RWPE1 (cell line): ENCODE results near the gene RBL1.

Source experiments
- CTCF ChIA-PET: fragments of 350-600 bp; sonication (Branson Sonifier 250); formaldehyde crosslinking; extraction: SDS; loops from one replicate; lab custom pipeline; 2021; lab: Yijun Ruan, JAX
- POLR2A ChIA-PET: fragments of 400-600 bp; formaldehyde crosslinking; extraction: SDS; loops from one replicate; lab custom pipeline; 2020; ENCODE audit warnings: antibody characterized with exemption; ENCODE audit not compliant: low non-redundant PET; lab: Yijun Ruan, JAX
- DNase-seq: peaks from one replicate; pipeline ENCODE4 v3.0.0; 2012; ENCODE audit warnings: low spot score
- H3K27ac ChIP-seq: fragments of 450-650 bp; 2 replicates; pipeline ENCODE4 v1.5.1; 2017
- CTCF ChIP-seq: fragments of 450-650 bp; conservative IDR thresholded peaks from 2 replicates; pipeline ENCODE4 v1.5.1; 2017; ENCODE audit warnings: low read depth, mild to moderate bottlenecking

Gene RBL1, protein sequence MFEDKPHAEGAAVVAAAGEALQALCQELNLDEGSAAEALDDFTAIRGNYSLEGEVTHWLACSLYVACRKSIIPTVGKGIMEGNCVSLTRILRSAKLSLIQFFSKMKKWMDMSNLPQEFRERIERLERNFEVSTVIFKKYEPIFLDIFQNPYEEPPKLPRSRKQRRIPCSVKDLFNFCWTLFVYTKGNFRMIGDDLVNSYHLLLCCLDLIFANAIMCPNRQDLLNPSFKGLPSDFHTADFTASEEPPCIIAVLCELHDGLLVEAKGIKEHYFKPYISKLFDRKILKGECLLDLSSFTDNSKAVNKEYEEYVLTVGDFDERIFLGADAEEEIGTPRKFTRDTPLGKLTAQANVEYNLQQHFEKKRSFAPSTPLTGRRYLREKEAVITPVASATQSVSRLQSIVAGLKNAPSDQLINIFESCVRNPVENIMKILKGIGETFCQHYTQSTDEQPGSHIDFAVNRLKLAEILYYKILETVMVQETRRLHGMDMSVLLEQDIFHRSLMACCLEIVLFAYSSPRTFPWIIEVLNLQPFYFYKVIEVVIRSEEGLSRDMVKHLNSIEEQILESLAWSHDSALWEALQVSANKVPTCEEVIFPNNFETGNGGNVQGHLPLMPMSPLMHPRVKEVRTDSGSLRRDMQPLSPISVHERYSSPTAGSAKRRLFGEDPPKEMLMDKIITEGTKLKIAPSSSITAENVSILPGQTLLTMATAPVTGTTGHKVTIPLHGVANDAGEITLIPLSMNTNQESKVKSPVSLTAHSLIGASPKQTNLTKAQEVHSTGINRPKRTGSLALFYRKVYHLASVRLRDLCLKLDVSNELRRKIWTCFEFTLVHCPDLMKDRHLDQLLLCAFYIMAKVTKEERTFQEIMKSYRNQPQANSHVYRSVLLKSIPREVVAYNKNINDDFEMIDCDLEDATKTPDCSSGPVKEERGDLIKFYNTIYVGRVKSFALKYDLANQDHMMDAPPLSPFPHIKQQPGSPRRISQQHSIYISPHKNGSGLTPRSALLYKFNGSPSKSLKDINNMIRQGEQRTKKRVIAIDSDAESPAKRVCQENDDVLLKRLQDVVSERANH

DNA sequence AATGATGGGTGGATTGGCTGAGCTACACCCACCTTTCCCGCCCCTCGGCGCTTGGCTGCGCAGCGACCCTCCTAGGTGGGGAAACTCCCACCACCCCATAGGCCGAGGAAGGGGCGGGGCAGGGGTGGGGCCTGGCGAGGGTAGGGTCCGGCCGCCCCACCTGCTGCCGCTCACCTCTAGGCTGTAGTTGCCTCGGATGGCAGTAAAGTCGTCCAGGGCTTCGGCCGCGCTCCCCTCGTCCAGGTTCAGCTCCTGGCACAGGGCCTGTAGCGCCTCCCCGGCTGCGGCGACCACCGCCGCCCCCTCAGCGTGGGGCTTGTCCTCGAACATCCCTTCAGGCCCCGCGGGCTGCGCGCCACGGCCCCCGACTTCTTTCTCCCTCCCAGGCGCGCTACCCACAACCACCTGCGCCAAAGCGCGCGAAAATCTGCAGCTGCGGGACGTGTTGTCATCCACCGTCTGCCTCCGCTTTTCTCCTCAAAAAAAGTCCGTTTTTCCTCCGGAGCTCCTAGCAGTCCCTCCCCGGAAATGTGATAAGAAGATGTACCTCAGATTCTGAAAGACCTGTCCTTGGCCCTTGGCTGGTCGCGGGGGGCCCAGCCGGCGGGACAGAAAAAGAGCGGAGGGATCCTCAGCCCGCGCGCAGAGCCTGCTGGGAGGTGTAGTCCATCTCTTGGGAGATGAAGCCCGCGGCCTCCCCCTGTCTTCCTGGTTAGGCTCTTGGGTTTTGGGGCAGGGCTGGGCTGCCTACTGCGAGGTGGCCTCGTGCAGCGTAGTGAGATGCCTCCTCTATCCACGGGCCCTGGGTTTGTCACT is at the start of gene RBL1:
Gene RBL1, minus strand, starts transcription at position 399 of the 816 bp plus-strand sequence. Its CDS starts 69 bp downstream, at position 330.
- ChIA-PET CTCF (interaction anchor here (0.5 to 1.9 kb wide), 10 partner anchors 9 to 828 kb away, joined by 3 to 7 read pairs (median 4); no protein-coding TSS in a partner anchor), POLR2A (interaction anchor here (0.5 to 1.9 kb wide), 9 partner anchors 9 to 554 kb away, joined by 3 to 7 read pairs (median 4); partner anchors contain the start of genes MROH8 and RPN2)
- TF ChIP-seq CTCF, result peak; percentile 17; the same call in 1 of the 2 replicates
- H3K27ac ChIP-seq, result peak within 1 kb of the TSS; percentile 84
- peak; percentile 95 for DNase-seq

DNA sequence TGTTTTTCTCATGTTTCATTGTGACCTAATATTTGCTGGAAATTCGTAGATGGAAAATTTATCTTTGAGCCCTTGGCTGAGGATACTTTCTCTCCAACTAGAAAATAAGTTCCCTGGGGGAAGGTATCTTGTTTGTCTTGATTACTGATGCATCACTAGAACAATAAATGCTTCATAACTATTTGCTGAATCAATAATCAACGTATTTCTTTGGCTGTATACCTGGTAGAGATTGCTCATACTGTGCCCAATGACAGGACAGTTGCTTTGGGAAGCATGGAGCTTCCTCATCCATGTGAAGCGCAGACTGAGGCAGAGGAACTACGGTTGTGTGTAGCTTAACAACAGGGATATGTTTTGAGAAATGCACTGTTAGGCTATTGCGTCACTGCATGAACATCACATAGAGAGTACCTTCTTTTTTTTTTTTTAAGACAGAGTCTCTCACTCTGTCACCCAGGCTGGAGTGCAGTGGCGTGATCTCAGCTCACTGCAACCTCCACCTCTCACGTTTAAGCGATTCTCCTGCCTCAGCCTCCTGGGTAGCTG is 49.1 kb upstream of the RBL1 start:
- H3K27ac ChIP-seq, result no peak overlapping the region
- TF ChIP-seq CTCF, result no peak
- ChIA-PET POLR2A (no interaction called here), CTCF (interaction anchor here (0.6 kb wide), 3 partner anchors 52 to 687 kb away, joined by 3 to 6 read pairs (median 5); no protein-coding TSS in a partner anchor)
- no peak for DNase-seq

- CTCF ChIA-PET, result no interaction called here
- no peak for TF ChIP-seq CTCF
- DNase-seq, result no peak
- no peak overlapping the region for H3K27ac ChIP-seq
- POLR2A ChIA-PET, result no interaction called here
Measured at GRCh38 chr20:37142708-37143107, 46.9 kb upstream of the RBL1 start.

GRCh38 chr20:37137547-37137946 is 41.8 kb upstream of the RBL1 start:
- H3K27ac ChIP-seq, result no peak overlapping the region
- ChIA-PET CTCF (no interaction called here), POLR2A (no interaction called here)
- no peak for TF ChIP-seq CTCF
- no peak for DNase-seq

DNA sequence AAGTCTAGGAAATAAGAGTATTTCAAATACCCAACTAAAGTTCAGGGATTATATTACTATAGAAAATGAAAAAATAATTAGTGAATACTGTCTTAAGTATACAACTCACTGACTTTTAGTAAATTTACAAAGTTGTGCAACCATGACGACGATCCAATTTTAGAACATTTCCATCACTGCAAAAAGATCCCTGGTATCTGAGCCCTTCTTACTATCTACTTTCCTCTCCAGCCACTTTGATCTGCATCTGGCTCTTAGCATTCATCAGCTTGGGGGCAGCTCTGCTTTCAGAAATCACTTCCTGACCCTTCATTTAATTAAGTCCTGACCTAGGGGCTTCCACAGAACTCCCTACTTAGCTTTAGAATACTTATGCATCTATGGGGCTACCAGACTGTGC is 38.2 kb upstream of the RBL1 start:
- H3K27ac ChIP-seq, result no peak overlapping the region
- POLR2A ChIA-PET, result no interaction called here
- no peak for DNase-seq
- CTCF ChIA-PET, result no interaction called here
- TF ChIP-seq CTCF, result no peak
